Cardiac atrium fibroblast (primary cell): ENCODE measurements around the gene OR14K1. TPM values are rescaled to one million over a fixed set of nuclear protein-coding genes. Genes with fewer than 3 reads are reported as not detected.

Experiments
- total RNA-seq: library from RNA; depleted of rRNA; stranded (reverse); fragments of >200 nt; gene quantifications from 2 replicates; pipeline ENCODE4 v1.2.3, GENCODE V29; 2015

Gene OR14K1
- total RNA-seq: not detected in 2 replicates

GRCh38 chr1:247738315-247738714, at the start of gene OR14K1:
Gene OR14K1, plus strand, starts transcription at chr1:247738615. Its CDS starts 0 bp downstream, at chr1:247738615.

GRCh38 chr1:247716546-247716945, 21.9 kb upstream of the OR14K1 start, which contains the start of gene OR6F1:
Gene OR6F1, minus strand, starts transcription at chr1:247716646. Its CDS starts 3,891 bp downstream, at chr1:247712755.

GRCh38 chr1:247748041-247748440, 9.6 kb downstream of the OR14K1 start, which contains the start of gene OR14A2:
Gene OR14A2, minus strand, starts transcription at chr1:247748141.

GRCh38 chr1:247760456-247760855, 22.0 kb downstream of the OR14K1 start, which contains the start of gene OR1C1:
Gene OR1C1, minus strand, starts transcription at chr1:247760556. Its CDS starts 2,150 bp downstream, at chr1:247758406.

Other genes with a start within 250 kb of the OR14K1 start
- gene OR2C3, start 202.2 kb upstream of the OR14K1 start, total RNA-seq: not detected in 2 replicates
- not detected in 2 replicates for gene GCSAML, start 189.5 kb upstream of the OR14K1 start, total RNA-seq
- gene OR2G2, start 150.3 kb upstream of the OR14K1 start, total RNA-seq: not detected in 2 replicates
- gene OR2G3, start 133.0 kb upstream of the OR14K1 start, total RNA-seq: not detected in 2 replicates
- gene OR13G1, start 58.9 kb upstream of the OR14K1 start, total RNA-seq: not detected in 2 replicates
- not detected in 2 replicates for gene OR6F1, start 22.0 kb upstream of the OR14K1 start, total RNA-seq
- not detected in 2 replicates for gene OR14A2, start 9.5 kb downstream of the OR14K1 start, total RNA-seq
- gene OR1C1, start 21.9 kb downstream of the OR14K1 start, total RNA-seq: not detected in 2 replicates
- not detected in 2 replicates for gene OR14A16, start 85.5 kb downstream of the OR14K1 start, total RNA-seq
- gene OR11L1, start 103.3 kb downstream of the OR14K1 start, total RNA-seq: not detected in 2 replicates
- 0.32 TPM in 1 of 2 replicates, not detected in the other for gene TRIM58, start 118.6 kb downstream of the OR14K1 start, total RNA-seq
- gene OR2W3, start 157.0 kb downstream of the OR14K1 start, total RNA-seq: not detected in 2 replicates
- gene OR2T8, start 181.6 kb downstream of the OR14K1 start, total RNA-seq: not detected in 2 replicates
- gene OR2AJ1, start 186.3 kb downstream of the OR14K1 start, total RNA-seq: not detected in 2 replicates
- gene OR2L8, start 210.2 kb downstream of the OR14K1 start, total RNA-seq: not detected in 2 replicates
- not detected in 2 replicates for gene OR2AK2, start 226.6 kb downstream of the OR14K1 start, total RNA-seq